Measurements from ENCODE around the gene DGKQ.

DGKQ gene

DNA sequence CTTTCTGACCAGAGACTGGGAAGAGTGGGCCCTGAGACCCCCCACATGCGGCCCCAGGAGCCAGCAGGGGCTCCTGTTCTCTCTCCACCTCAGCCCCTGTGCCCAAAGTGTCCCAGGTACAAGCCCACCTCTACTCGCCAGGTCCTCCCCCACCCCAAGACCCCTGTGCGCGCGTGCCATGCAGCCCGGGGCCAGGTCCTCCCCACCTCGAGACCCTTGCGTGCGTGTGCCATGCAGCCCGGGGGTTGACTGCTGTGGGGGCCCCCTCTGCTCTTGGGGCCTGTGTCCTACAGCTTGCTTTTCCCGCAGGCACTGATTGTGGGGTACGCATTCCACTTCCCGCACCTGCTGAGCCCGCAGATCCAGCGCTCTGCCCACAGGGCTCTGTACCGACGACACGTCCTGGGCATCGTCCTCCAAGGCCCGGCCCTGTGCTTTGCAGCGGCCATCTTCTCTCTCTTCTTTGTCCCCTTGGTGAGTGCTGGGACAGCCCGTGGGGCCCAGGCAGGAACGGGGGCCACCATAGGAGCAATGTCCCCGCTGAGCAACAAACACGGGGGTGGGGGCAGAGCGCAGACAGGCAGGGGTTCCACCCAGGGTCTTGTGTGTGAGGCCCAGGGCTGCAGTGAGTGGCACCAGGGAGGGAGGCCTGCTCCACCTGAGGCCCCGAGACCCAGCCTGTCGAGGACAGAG, 20.3 kb downstream of the DGKQ start:
- no peak for DNase-seq (ENCODE audit: low read depth)
- H3K4me3 ChIP-seq (ENCODE audit: low read depth, low read length), result no peak overlapping the region
- TF ChIP-seq, protein P1, sequence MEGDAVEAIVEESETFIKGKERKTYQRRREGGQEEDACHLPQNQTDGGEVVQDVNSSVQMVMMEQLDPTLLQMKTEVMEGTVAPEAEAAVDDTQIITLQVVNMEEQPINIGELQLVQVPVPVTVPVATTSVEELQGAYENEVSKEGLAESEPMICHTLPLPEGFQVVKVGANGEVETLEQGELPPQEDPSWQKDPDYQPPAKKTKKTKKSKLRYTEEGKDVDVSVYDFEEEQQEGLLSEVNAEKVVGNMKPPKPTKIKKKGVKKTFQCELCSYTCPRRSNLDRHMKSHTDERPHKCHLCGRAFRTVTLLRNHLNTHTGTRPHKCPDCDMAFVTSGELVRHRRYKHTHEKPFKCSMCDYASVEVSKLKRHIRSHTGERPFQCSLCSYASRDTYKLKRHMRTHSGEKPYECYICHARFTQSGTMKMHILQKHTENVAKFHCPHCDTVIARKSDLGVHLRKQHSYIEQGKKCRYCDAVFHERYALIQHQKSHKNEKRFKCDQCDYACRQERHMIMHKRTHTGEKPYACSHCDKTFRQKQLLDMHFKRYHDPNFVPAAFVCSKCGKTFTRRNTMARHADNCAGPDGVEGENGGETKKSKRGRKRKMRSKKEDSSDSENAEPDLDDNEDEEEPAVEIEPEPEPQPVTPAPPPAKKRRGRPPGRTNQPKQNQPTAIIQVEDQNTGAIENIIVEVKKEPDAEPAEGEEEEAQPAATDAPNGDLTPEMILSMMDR (IDR thresholded peaks at IDR 0.05; ENCODE audit: low read depth, low read length, missing control alignments), result no peak

DNA sequence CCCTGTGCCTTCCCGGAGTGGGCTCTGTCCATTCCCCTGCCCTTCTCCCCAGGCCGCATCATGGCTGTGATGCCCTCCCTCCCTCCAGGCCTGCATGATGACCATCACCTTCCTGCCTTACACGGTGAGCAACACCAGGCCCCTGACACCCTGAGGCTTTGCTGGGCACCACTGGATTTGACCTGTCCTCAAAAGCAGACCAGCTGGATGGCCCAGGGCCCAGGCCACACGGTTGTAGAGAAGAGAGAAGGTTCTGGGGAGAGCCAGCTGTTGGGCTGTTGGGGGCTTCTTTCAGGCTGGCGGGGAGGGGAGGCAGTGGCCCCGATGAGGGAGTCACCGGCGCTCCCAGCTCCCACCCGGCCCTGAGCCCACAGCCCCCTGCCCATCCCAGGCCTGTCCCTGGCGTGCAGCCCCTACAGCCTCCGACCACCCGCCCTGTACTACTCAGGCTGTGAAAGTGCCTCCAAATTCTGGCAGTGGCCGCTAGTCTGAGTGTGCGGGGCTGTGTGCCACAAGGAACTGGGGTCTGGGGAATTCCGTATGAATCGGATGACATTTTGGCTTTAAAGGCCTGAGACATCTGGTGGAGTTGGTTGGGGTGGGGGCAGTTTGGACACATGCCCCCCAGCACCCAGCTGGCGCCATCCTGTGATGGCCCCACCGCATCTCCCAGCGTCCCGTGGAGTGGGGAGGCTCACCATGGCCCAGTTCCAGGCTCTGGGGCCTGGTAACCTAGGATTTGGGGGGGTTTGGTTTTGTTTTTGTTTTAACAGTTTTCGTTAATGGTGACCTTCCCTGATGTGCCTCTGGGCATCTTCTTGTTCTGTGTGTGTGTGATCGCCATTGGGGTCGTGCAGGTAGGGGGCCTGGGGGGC, 21.5 kb downstream of the DGKQ start:
- DNase-seq (ENCODE audit: low read depth), result no peak
- TF ChIP-seq, protein P1 (IDR thresholded peaks at IDR 0.05; ENCODE audit: low read depth, low read length, missing control alignments), result no peak
- H3K4me3 ChIP-seq (ENCODE audit: low read depth, low read length), result no peak overlapping the region

DNA sequence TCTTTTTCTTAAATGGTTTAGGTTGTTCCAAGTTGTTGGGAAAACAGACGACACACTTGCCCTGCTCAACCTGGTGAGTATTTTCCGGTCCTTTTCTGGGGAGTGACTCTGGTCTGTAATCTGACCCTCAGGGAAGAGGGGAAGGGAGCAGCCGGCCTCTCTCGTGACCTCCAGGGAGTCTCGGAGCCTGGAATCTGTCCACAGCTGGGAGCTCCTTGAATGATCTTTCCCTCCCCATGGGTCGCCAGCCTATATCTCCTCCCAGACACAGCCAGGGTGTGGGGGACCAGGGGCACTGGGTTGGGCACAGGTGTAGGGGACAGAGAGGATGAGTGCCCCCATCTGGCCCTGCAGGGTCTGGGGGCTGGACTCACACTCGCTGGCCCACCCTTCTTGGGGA, 22.2 kb downstream of the DGKQ start:
- no peak overlapping the region for H3K4me3 ChIP-seq (ENCODE audit: low read depth, low read length)
- TF ChIP-seq, protein P1 (IDR thresholded peaks at IDR 0.05; ENCODE audit: low read depth, low read length, missing control alignments), result no peak
- DNase-seq (ENCODE audit: low read depth), result no peak

DNA sequence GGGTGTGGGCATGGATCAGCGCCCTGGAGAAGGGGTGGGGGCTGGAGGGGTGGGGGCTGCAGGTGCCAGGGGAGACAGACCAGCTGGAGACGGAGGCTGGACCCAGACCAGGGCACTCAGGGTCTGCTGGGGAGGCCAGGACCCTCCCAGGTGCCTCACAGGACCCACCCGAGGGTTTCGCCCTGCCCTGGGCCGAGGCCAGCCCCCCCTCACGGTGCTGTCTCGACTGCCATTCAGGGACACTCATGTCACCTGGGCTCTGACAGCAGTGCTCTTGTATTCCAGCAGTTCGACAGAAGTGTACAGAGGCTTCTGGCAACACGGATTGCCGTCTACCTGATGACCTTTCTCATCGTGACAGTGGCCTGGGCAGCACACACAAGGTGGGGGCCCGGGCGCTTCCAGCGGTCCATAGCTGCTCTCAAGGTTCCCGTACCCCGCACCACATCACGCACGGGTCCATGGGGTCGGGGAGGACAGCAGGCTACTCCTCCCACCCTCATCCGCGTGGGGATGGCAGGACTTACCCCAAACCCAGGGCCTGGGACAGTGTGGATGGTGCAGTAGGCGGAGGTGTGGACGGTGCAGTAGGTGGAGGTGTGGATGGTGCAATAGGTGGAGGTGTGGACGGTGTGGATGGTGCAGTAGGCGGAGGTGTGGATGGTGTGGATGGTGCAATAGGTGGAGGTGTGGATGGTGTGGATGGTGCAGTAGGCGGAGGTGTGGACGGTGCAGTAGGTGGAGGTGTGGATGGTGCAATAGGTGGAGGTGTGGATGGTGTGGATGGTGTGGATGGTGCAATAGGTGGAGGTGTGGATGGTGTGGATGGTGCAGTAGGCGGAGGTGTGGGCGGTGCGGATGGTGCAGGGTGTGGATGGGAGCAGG, 23.0 kb downstream of the DGKQ start:
- TF ChIP-seq, protein P1 (IDR thresholded peaks at IDR 0.05; ENCODE audit: low read depth, low read length, missing control alignments), result no peak
- no peak overlapping the region for H3K4me3 ChIP-seq (ENCODE audit: low read depth, low read length)
- no peak for DNase-seq (ENCODE audit: low read depth)

DNA sequence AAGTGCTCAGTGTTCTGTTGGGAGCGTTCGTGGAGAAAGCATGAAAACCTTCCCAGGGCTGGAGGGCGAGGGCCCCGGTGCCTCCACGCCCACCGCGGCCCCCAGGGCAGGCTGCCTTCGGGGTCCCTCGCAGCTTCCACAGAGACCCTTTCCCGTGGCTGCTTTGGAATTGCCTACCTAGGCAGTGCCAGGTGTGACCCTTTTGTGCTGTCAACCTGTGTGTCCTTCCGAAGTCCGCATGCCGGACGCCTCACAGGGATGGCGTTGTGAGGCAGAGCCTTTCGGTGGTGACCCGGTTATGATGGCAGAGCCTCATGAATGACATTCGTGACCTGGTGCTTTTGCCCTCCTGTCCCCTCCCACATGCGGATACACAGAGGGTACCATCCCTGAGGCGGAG, 23.7 kb downstream of the DGKQ start:
- no peak overlapping the region for H3K4me3 ChIP-seq (ENCODE audit: low read depth, low read length)
- no peak for DNase-seq (ENCODE audit: low read depth)
- TF ChIP-seq, protein P1 (IDR thresholded peaks at IDR 0.05; ENCODE audit: low read depth, low read length, missing control alignments), result no peak

DNA sequence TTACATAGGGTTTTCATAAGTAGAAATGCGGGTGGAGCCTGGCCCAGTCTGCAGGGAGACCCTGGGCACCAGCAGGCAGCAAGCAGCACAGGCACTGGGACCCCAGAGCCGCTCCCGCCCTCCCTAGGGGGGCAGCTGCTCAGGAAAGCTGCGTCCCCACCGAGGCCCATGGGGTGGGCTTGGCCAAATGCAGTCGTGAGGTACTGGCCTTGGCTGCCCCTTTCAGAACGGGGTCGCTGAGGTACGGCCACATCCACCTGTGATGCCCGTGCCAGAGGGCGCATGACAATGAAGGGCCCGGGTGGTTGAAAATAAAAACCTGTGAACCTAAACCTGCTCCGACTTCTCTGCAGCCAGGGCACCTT, 24.5 kb downstream of the DGKQ start:
- DNase-seq (ENCODE audit: low read depth), result no peak
- no peak overlapping the region for H3K4me3 ChIP-seq (ENCODE audit: low read depth, low read length)
- TF ChIP-seq, protein P1 (IDR thresholded peaks at IDR 0.05; ENCODE audit: low read depth, low read length, missing control alignments), result no peak
